PC-3 (cell line): ENCODE measurements around the gene GSG1L. TPM values are rescaled to one million over a fixed set of nuclear protein-coding genes. Genes with fewer than 3 reads are reported as not detected.

ENCODE experiments used
- ATAC-seq: fragments of 200-7000 bp; cut with Tn5 transposase; 2 replicates; pipeline ENCODE4 v1.9.1; 2020; ENCODE audit warnings: mild to moderate bottlenecking, moderate library complexity
- BruUV-seq: library from RNA; stranded (reverse); fragments of 400-500 nt; replicated peaks from 2 replicates; lab custom pipeline; 2021; lab: Mats Ljungman, UMichigan
- CTCF ChIA-PET: fragments of 300-600 bp; sonication (Branson Sonifier 250); formaldehyde crosslinking; loops from one replicate; lab custom pipeline; 2022; ENCODE audit warnings: antibody characterized with exemption; lab: Charles Lee
- POLR2A ChIA-PET: fragments of 300-600 bp; sonication (Branson Sonifier 250); formaldehyde crosslinking; loops from one replicate; lab custom pipeline; 2022; ENCODE audit warnings: antibody characterized with exemption; ENCODE audit not compliant: unreplicated experiment; lab: Charles Lee
- DNase-seq: peaks from one replicate; pipeline ENCODE4 v3.0.0-alpha.2; 2015
- H2AFZ ChIP-seq: fragments of 300-600 bp; sonication (generic); 2 replicates; pipeline ENCODE4 v1.6.0; 2016; ENCODE audit warnings: antibody characterized with exemption, low read length
- H3F3A ChIP-seq: fragments of 300-600 bp; sonication (generic); one replicate; pipeline ENCODE4 v1.6.0; 2017; ENCODE audit warnings: antibody characterized with exemption, low read length, control low read depth, mild to moderate bottlenecking; ENCODE audit not compliant: unreplicated experiment
- H3K27ac ChIP-seq: fragments of 300-600 bp; sonication (generic); 2 replicates; pipeline ENCODE4 v1.5.1; 2016; ENCODE audit warnings: mild to moderate bottlenecking, low read length
- H3K27me3 ChIP-seq: fragments of 300-600 bp; sonication (generic); 2 replicates; pipeline ENCODE4 v1.6.1; 2016; ENCODE audit warnings: low read length, mixed read lengths
- H3K36me3 ChIP-seq: fragments of 300-600 bp; sonication (generic); 2 replicates; pipeline ENCODE4 v1.6.1; 2016; ENCODE audit warnings: low read depth, mixed run types, low read length, mixed read lengths
- H3K4me1 ChIP-seq: fragments of 300-600 bp; sonication (generic); 2 replicates; pipeline ENCODE4 v1.5.1; 2016; ENCODE audit warnings: low read length; ENCODE audit not compliant: insufficient read depth
- H3K4me2 ChIP-seq: fragments of 300-600 bp; sonication (generic); 2 replicates; pipeline ENCODE4 v1.6.0; 2016; ENCODE audit warnings: low read length
- H3K4me3 ChIP-seq: fragments of 300-600 bp; sonication (generic); 2 replicates; pipeline ENCODE4 v1.5.1; 2016; ENCODE audit warnings: mild to moderate bottlenecking, low read length, mixed read lengths
- H3K79me2 ChIP-seq: fragments of 300-600 bp; sonication (generic); 2 replicates; pipeline ENCODE4 v1.6.1; 2017; ENCODE audit warnings: low read length, mixed read lengths
- H3K9ac ChIP-seq: fragments of 300-600 bp; sonication (generic); 2 replicates; pipeline ENCODE4 v1.6.0; 2016; ENCODE audit warnings: mild to moderate bottlenecking, low read length
- H3K9me2 ChIP-seq: fragments of 300-600 bp; sonication (generic); replicated peaks from 2 replicates; pipeline ENCODE4 v1.6.1; 2016; ENCODE audit warnings: mixed run types, low read length, mixed read lengths
- H3K9me3 ChIP-seq: fragments of 300-600 bp; sonication (generic); 2 replicates; pipeline ENCODE4 v1.6.1; 2016; ENCODE audit warnings: low read length, mixed read lengths
- H4K20me1 ChIP-seq: fragments of 300-600 bp; sonication (generic); 2 replicates; pipeline ENCODE4 v1.6.1; 2016; ENCODE audit warnings: low read length, mixed read lengths
- EZH2 ChIP-seq: fragments of 300-600 bp; sonication (generic); IDR thresholded peaks from one replicate; pipeline ENCODE4 v1.6.1; 2017; ENCODE audit warnings: antibody characterized with exemption, mild to moderate bottlenecking, low read length; ENCODE audit not compliant: unreplicated experiment
- EZH2phosphoT487 ChIP-seq: fragments of 300-600 bp; sonication (generic); IDR thresholded peaks from 2 replicates; pipeline ENCODE4 v1.6.1; 2018; ENCODE audit warnings: mild to moderate bottlenecking, antibody characterized with exemption, low read length, borderline replicate concordance
- intact Hi-C: fragments of 100-400 bp; cut with micrococcal nuclease; formaldehyde crosslinking; loops from 2 replicates; pipeline ENCODE4 v1.9.0; 2023
- total RNA-seq: library from RNA; depleted of rRNA; stranded (reverse); fragments of >200 nt; gene quantifications from 2 replicates; pipeline ENCODE4 v1.2.3, GENCODE V29; 2014
- TF ChIP-seq, protein P1 (sequence below): fragments of 300-600 bp; sonication (generic); conservative IDR thresholded peaks from 2 replicates; pipeline ENCODE4 v1.5.1; 2017; ENCODE audit warnings: antibody characterized with exemption, low read depth, mild to moderate bottlenecking, low read length

GSG1L gene
- total RNA-seq, 1 experiment from 2014 or later = not detected

DNA sequence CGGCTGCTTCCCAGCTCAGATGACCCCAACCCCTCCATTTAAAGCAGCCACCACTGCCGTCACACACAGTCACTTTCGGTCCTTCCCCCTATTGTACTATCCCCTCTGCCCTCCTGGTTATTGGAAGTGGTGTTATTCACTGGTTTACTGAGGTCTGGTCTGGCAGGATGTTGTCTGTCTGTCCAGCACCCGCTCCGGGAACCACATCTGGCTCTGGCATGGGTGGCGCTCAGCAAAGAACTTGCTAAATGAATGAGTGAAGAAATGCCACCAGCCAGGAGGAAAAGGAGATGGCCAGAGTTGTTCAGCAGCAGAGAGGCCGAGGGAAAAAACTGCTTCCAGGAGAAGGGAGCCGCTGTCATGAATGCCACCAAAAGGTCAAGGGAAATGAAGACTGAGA is 161.6 kb downstream of the GSG1L start:
- no peak overlapping the region for H3K4me2 ChIP-seq
- no peaks in the 10 kb centered on the region for H3K79me2 ChIP-seq
- intact Hi-C loops = no loop called here
- ChIA-PET CTCF (no interaction called here), POLR2A (no interaction called here)
- H3K9me3 ChIP-seq = no peaks in the 10 kb centered on the region
- no peak overlapping the region for H3K4me3 ChIP-seq
- TF ChIP-seq, protein P1, sequence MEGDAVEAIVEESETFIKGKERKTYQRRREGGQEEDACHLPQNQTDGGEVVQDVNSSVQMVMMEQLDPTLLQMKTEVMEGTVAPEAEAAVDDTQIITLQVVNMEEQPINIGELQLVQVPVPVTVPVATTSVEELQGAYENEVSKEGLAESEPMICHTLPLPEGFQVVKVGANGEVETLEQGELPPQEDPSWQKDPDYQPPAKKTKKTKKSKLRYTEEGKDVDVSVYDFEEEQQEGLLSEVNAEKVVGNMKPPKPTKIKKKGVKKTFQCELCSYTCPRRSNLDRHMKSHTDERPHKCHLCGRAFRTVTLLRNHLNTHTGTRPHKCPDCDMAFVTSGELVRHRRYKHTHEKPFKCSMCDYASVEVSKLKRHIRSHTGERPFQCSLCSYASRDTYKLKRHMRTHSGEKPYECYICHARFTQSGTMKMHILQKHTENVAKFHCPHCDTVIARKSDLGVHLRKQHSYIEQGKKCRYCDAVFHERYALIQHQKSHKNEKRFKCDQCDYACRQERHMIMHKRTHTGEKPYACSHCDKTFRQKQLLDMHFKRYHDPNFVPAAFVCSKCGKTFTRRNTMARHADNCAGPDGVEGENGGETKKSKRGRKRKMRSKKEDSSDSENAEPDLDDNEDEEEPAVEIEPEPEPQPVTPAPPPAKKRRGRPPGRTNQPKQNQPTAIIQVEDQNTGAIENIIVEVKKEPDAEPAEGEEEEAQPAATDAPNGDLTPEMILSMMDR = no peak
- no peak for TF ChIP-seq EZH2phosphoT487
- no peak for TF ChIP-seq EZH2
- no peak overlapping the region for H3K9ac ChIP-seq
- no peak for ATAC-seq
- H3K36me3 ChIP-seq = no peaks in the 10 kb centered on the region
- no TSS peak for BruUV-seq
- H2AFZ ChIP-seq = no peak overlapping the region
- H3K27me3 ChIP-seq = peaks cover 27% of the 10 kb centered on the region
- no peaks in the 10 kb centered on the region for H3K9me2 ChIP-seq
- H3F3A ChIP-seq = no peaks in the 10 kb centered on the region
- no peaks in the 10 kb centered on the region for H4K20me1 ChIP-seq
- H3K4me1 ChIP-seq = no peaks in the 10 kb centered on the region
- H3K27ac ChIP-seq = no peak overlapping the region
- DNase-seq = no peak

DNA sequence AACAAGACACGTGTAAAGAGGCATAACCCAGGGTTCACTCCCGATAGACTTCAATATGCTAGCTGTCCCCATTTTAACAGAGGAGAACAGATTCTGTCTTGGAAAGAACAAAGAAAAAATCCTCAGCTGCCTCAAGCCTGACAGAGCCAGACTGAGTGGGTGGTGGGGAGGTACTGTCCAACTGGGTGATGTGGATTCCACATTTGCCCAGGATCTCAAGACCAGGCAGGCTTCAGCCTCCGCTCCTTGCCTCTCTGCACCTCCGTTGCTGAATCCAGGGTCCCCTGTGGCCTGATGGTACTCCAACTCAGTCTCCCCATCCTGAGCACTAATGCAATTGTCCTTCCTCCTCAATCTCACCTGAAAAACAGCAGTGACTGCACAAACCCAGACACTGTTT is 163.8 kb downstream of the GSG1L start:
- Histone ChIP-seq H3K79me2 (no peaks in the 10 kb centered on the region), H3K4me2 (no peak overlapping the region), H3K4me1 (no peaks in the 10 kb centered on the region), H3K9ac (no peak overlapping the region), H3K4me3 (no peak overlapping the region), H3K27ac (no peak overlapping the region), H2AFZ (no peak overlapping the region), H3K27me3 (peaks cover 39% of the 10 kb centered on the region), H3K9me2 (no peaks in the 10 kb centered on the region), H3K9me3 (no peaks in the 10 kb centered on the region), H3K36me3 (no peaks in the 10 kb centered on the region), H4K20me1 (no peaks in the 10 kb centered on the region), H3F3A (no peaks in the 10 kb centered on the region)
- intact Hi-C loops = no loop called here
- ChIA-PET POLR2A (no interaction called here), CTCF (no interaction called here)
- DNase-seq (no peak), ATAC-seq (no peak)
- TF ChIP-seq, protein P1 = no peak
- TF ChIP-seq EZH2phosphoT487 (no peak), EZH2 (no peak)
- no TSS peak for BruUV-seq

DNA sequence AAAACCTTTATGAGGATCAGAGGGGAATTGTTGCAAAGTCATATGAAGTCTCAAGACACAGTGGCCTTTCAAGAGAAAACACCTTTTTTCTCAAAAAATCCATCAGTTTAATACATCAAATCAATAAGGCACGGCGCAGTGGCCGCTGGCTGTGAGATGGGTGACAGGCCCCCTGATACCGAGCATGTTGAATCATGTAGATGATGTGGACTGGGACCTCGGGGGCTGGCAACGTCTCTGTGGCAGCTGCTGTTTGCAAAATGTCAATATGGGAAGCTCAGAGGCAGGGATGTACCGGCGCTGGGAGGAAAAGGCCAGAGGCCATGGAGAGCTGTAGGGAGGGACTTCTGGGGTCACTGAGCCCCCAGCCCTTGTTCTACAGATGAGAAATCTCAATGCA is 169.1 kb downstream of the GSG1L start:
- Histone ChIP-seq H3K36me3 (no peaks in the 10 kb centered on the region), H2AFZ (no peak overlapping the region), H3K79me2 (no peaks in the 10 kb centered on the region), H3K4me3 (no peak overlapping the region), H3K27me3 (peaks cover 15% of the 10 kb centered on the region; the same call in 1 of the 2 replicates), H3K4me2 (no peak overlapping the region), H3K27ac (no peak overlapping the region), H3K9ac (no peak overlapping the region), H3K4me1 (no peaks in the 10 kb centered on the region), H3F3A (no peaks in the 10 kb centered on the region), H4K20me1 (no peaks in the 10 kb centered on the region), H3K9me2 (no peaks in the 10 kb centered on the region), H3K9me3 (no peaks in the 10 kb centered on the region)
- TF ChIP-seq EZH2phosphoT487 = no peak
- no peak for TF ChIP-seq EZH2
- TF ChIP-seq, protein P1 = no peak
- no peak for ATAC-seq
- ChIA-PET POLR2A (no interaction called here), CTCF (no interaction called here)
- intact Hi-C loops = no loop called here
- no TSS peak for BruUV-seq
- no peak for DNase-seq
